Activated effector memory CD4-positive, alpha-beta T cell treated with anti-CD3 and anti-CD28 coated beads, Interleukin-2, amount 50 U/mL, for 16 hours (primary cell): ENCODE data around the gene DCTN2.
"Not testable (repeated sequence)": the region's sequence is repeated elsewhere in the genome, so short reads cannot be mapped to it uniquely, and the experiment has no call there.

ENCODE experiments used
- DNase-seq: peaks from one replicate; pipeline ENCODE4 v3.0.0-alpha.2; 2020

DCTN2 gene

DNA sequence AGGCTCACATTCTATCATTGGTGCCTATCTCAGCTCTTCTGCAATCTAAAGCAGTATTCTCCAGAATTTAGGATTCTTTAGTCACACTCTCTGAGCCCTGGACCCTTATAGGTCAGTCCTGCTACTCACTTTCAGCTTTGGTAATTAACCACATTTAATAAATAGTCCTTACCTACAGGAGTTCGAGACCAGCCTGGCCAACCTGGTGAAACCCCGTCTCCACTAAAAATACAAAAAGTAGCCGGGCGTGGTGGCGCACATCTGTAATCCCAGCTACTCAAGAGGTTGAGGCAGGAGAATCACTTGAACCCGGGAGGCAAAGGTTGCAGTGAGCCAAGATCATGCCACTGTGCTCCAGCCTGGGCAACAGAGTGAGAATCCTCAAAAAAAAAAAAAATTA, 33.3 kb downstream of the DCTN2 start:
- DNase-seq, result not testable (repeated sequence)

- no peak for DNase-seq
These were observed 33.7 kb downstream of the DCTN2 start for GRCh38 chr12:57513266-57513665.

- no peak for DNase-seq
These were observed 34.3 kb downstream of the DCTN2 start for GRCh38 chr12:57512665-57513064.

GRCh38 chr12:57511588-57512325, 35.2 kb downstream of the DCTN2 start:
- DNase-seq, result no peak

- no peak for DNase-seq
These were observed 35.8 kb downstream of the DCTN2 start for GRCh38 chr12:57511161-57511560.

DNA sequence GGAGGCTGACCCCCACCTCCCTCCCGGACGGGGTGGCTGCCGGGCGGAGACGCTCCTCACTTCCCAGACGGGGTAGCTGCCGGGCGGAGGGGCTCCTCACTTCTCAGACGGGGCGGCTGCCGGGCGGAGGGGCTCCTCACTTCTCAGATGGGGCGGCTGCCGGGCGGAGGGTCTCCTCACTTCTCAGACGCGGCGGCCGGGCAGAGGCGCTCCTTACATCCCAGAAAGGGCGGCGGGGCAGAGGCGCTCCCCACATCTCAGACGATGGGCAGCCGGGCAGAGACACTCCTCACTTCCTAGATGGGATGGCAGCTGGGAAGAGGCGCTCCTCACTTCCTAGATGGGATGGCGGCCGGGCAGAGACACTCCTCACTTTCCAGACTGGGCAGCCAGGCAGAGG, 39.2 kb downstream of the DCTN2 start:
- not testable (repeated sequence) for DNase-seq

- DNase-seq, result not testable (repeated sequence)
These were observed 40.5 kb downstream of the DCTN2 start for GRCh38 chr12:57506541-57506940.

DNA sequence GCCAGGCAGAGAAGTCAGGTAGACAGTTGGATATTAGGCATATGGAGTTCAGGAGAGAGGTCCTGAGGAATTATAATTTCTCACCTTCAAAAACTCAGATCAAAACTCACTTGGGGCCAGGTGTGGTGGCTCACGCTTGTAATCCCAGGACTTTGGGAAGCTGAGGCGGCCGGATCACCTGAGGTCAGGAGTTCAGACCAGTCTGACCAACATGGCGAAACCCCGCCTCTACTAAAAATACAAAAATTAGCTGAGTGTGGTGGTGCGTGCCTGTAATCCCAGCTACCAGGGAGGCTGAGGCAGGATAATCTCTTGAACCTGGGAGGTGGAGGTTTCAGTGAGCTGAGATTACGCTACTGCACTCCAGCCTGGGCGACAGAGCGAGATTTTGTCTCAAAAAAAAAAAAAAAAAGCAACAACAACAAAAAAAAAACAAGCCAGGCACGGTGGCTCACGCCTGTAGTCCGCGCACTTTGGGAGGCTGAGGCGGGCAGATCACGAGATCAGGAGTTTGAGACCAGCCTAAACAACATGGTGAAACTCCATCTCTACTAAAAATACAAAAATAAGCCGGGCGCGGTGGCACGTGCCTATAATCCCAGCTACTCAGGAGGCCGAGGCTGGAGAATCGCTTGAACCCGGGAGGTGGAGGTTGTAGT, 44.6 kb downstream of the DCTN2 start:
- not testable (repeated sequence) for DNase-seq

DNA sequence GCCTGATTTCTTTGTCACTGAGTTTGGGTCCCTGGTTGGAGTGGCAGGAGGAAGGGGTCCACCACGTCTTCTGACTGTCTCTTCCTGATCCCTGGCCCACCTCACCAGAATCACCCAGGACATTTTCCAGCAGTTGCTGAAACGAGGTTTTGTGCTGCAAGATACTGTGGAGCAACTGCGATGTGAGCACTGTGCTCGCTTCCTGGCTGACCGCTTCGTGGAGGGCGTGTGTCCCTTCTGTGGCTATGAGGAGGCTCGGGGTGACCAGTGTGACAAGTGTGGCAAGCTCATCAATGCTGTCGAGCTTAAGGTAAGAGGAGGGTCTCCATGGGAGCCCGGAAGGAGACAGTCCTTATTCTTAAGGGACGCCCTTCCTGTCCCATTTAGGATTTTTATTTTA, 46.8 kb downstream of the DCTN2 start:
- DNase-seq, result no peak

DNA sequence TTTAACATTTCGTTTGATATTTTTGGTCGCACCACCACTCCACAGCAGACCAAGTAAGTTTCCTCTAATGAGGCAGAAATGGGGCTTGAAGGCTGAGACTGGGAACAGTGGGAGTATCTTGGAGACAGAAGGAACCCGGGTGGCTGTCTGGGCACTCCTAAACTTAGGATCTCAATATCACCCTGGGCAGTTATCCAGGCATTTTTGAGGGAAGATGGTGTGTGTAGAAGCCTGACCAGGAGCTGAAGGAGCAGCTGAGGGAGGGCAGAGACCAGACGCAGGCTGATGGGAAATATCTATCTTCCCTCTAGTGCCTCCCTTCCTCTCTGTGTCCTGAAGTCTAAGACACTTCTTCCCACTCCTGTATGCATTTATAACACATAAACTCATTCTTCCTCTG, 48.4 kb downstream of the DCTN2 start:
- no peak for DNase-seq

DNA sequence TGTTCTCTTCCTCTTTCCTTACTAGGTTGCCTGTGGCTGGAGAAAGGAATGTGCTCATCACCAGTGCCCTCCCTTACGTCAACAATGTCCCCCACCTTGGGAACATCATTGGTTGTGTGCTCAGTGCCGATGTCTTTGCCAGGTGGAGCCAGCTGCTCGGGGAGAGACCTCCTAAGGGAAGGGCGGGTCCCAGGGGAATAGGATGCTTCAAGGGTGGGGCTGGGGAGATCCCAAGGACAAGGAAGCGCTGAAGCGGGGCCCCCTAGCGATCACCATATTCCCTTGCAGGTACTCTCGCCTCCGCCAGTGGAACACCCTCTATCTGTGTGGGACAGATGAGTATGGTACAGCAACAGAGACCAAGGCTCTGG, 48.9 kb downstream of the DCTN2 start:
- DNase-seq, result no peak

GRCh38 chr12:57497223-57498131, 49.5 kb downstream of the DCTN2 start:
- no peak for DNase-seq

DNA sequence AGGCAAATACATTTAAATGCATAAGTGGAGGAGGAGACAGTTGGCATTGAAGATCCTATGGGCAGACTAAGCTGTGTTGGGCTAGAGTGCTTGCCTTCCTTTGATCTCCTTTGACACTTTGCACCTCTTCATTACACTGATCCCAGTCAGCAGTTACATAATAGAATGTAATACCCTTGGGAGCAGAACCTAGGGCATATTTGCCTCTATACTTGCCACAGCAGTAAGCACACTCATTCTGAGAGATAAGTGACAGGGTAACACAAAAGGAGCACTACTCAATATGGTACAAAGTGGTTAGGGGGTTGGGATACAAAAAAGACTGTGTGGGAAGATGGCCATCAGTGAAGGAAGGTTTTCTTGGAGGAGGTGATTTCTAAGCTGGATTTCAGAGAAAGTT, 50.2 kb downstream of the DCTN2 start:
- DNase-seq, result no peak

GRCh38 chr12:57495051-57495701, 51.8 kb downstream of the DCTN2 start:
- not testable (repeated sequence) for DNase-seq

GRCh38 chr12:57491393-57492280, 55.4 kb downstream of the DCTN2 start:
- no peak for DNase-seq

- DNase-seq, result no peak
These were observed 56.9 kb downstream of the DCTN2 start for GRCh38 chr12:57490126-57490525.

GRCh38 chr12:57489157-57489641, 57.8 kb downstream of the DCTN2 start:
- DNase-seq, result no peak

- DNase-seq, result no peak
These were observed 58.4 kb downstream of the DCTN2 start for GRCh38 chr12:57488402-57489156.

GRCh38 chr12:57487597-57488401, 59.2 kb downstream of the DCTN2 start, which contains the start of gene MARS1:
TSS of gene MARS1 (plus strand) at chr12:57488068. CDS start at chr12:57488091, 23 bp downstream.
- peak; percentile 98 for DNase-seq

DNA sequence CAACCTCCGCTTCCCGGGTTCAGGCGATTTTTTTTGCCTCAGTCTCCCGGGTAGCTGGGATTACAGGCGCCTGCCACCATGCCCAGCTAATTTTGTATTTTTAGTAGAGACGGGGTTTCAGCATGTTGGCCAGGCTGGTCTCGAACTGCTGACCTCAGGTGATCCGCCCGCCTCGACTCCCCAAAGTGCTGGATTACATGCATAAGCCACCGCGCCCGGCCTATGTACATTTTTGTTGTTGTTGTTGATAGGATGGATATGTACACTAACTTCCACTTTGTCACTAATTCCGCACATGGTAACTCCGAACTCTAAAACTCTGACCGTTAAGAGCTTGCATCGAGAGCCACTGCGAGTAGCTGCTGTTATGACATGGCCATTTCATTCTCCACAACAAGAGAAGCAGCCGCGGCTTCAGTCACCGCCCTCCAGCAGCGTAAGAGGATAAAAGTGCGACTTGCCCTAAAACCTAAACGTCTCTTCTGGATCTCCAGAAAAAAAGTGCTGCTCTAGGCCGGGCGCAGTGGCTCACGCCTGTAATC, 59.9 kb downstream of the DCTN2 start:
- DNase-seq, result no peak
